A673 (cell line): ENCODE measurements around the gene MRPL34. TPM values are rescaled to one million over a fixed set of nuclear protein-coding genes. Genes with fewer than 3 reads are reported as not detected.
A peak's percentile ranks its signal among the peaks of the same experiment; 100 is the strongest.

Experiments
- BruUV-seq: library from RNA; stranded (reverse); fragments of 400-500 nt; replicated peaks from 2 replicates; lab custom pipeline; 2021; lab: Mats Ljungman, UMichigan
- CTCF ChIA-PET: fragments of 300-600 bp; sonication (Branson Sonifier 250); formaldehyde crosslinking; loops from one replicate; lab custom pipeline; 2022; ENCODE audit warnings: antibody characterized with exemption; lab: Charles Lee
- POLR2A ChIA-PET: fragments of 300-600 bp; sonication (Branson Sonifier 250); formaldehyde crosslinking; loops from one replicate; lab custom pipeline; 2022; ENCODE audit warnings: antibody characterized with exemption; ENCODE audit not compliant: low non-redundant PET; lab: Charles Lee
- DNase-seq: peaks from one replicate; pipeline ENCODE4 v3.0.0-alpha.2; 2015; ENCODE audit warnings: low spot score
- H3K27ac ChIP-seq: fragments of 200-600 bp; sonication (generic); 2 replicates; pipeline ENCODE4 v1.5.1; 2016; ENCODE audit warnings: mixed run types, low read depth, mild to moderate bottlenecking, mixed read lengths, antibody characterized with exemption, low read length; ENCODE audit not compliant: poor library complexity, severe bottlenecking
- H3K27me3 ChIP-seq: fragments of 200-600 bp; sonication (generic); replicated peaks from 2 replicates; pipeline ENCODE4 v1.6.1; 2017; ENCODE audit warnings: mixed run types, low read depth, mild to moderate bottlenecking, mixed read lengths, antibody characterized with exemption, low read length; ENCODE audit not compliant: insufficient read depth, poor library complexity
- H3K36me3 ChIP-seq: fragments of 200-600 bp; sonication (generic); 2 replicates; pipeline ENCODE4 v1.6.1; 2016; ENCODE audit warnings: mixed run types, mild to moderate bottlenecking, mixed read lengths, antibody characterized with exemption, low read length; ENCODE audit not compliant: insufficient read depth, poor library complexity, severe bottlenecking
- H3K4me1 ChIP-seq: fragments of 200-600 bp; sonication (generic); 2 replicates; pipeline ENCODE4 v1.6.1; 2017; ENCODE audit warnings: mixed run types, mild to moderate bottlenecking, mixed read lengths, antibody characterized with exemption, low read length; ENCODE audit not compliant: insufficient read depth, poor library complexity, severe bottlenecking
- H3K4me3 ChIP-seq: fragments of 200-600 bp; sonication (generic); 2 replicates; pipeline ENCODE4 v1.5.1; 2016; ENCODE audit warnings: low read depth, mixed run types, mild to moderate bottlenecking, mixed read lengths, low read length; ENCODE audit not compliant: poor library complexity, severe bottlenecking
- H3K9me3 ChIP-seq: fragments of 200-600 bp; sonication (generic); 2 replicates; pipeline ENCODE4 v1.6.1; 2016; ENCODE audit warnings: mixed run types, low read depth, mild to moderate bottlenecking, mixed read lengths, antibody characterized with exemption, low read length; ENCODE audit not compliant: poor library complexity, severe bottlenecking
- CTCF ChIP-seq: fragments of 300-800, 200-600 bp; sonication (generic); conservative IDR thresholded peaks from 2 replicates; pipeline ENCODE4 v1.5.1; 2017; ENCODE audit warnings: low read depth, mild to moderate bottlenecking, antibody characterized with exemption, low read length, moderate library complexity, mixed read lengths
- EZH2 ChIP-seq: fragments of 200-600 bp; sonication (generic); IDR thresholded peaks from 2 replicates; pipeline ENCODE4 v1.6.1; 2017; ENCODE audit warnings: borderline replicate concordance, low read depth, mild to moderate bottlenecking, mixed read lengths, antibody characterized with exemption, low read length; ENCODE audit not compliant: poor library complexity, severe bottlenecking
- intact Hi-C: fragments of 100-400 bp; cut with micrococcal nuclease; formaldehyde crosslinking; loops from one replicate; pipeline ENCODE4 v1.10.0; 2022; ENCODE audit not compliant: unreplicated experiment
- total RNA-seq: library from RNA; stranded (reverse); gene quantifications from 2 replicates; pipeline ENCODE4 v1.2.3, GENCODE V29; 2021

The MRPL34 gene
- total RNA-seq, 1 experiment from 2014 or later: 91.8 TPM

- BruUV-seq: no TSS peak
- Histone ChIP-seq H3K27ac (no peak overlapping the region), H3K9me3 (no peaks in the 10 kb centered on the region), H3K4me3 (no peak overlapping the region), H3K4me1 (no peaks in the 10 kb centered on the region), H3K36me3 (peaks cover 28% of the 10 kb centered on the region), H3K27me3 (no peaks in the 10 kb centered on the region)
- no peak for DNase-seq
- POLR2A ChIA-PET: interaction anchor here (0.7 kb wide), 1 partner anchor 21 kb away, joined by 5 read pairs; no protein-coding TSS in a partner anchor
- TF ChIP-seq EZH2 (no peak), CTCF (no peak)
- CTCF ChIA-PET: no interaction called here
- intact Hi-C loops: no loop called here
Measured at GRCh38 chr19:17275441-17276175, 30.1 kb upstream of the MRPL34 start.

GRCh38 chr19:17279436-17279835 is 26.2 kb upstream of the MRPL34 start:
- CTCF ChIA-PET: interaction anchor here (0.5 kb wide), 1 partner anchor 13 kb away, joined by 3 read pairs; no protein-coding TSS in a partner anchor
- Histone ChIP-seq H3K4me3 (no peak overlapping the region), H3K27me3 (no peaks in the 10 kb centered on the region), H3K36me3 (peaks cover 12% of the 10 kb centered on the region), H3K4me1 (peaks cover 4% of the 10 kb centered on the region), H3K27ac (no peak overlapping the region), H3K9me3 (no peaks in the 10 kb centered on the region)
- no peak for TF ChIP-seq EZH2
- TF ChIP-seq CTCF: no peak
- POLR2A ChIA-PET: no interaction called here
- intact Hi-C loops: no loop called here
- BruUV-seq: no TSS peak
- DNase-seq: no peak

GRCh38 chr19:17281391-17282304 is 24.0 kb upstream of the MRPL34 start, which contains the start of gene ANKLE1:
TSS of gene ANKLE1 (plus strand) at chr19:17281901. CDS start at chr19:17281921, 20 bp downstream.
- peak within 1 kb of the TSS; percentile 55 for H3K4me3 ChIP-seq
- peak; percentile 73 for DNase-seq
- TF ChIP-seq CTCF: no peak
- no peak for TF ChIP-seq EZH2
- peaks cover 4% of the 10 kb centered on the region for H3K4me1 ChIP-seq
- ChIA-PET CTCF (interaction anchor here (0.6 kb wide), 1 partner anchor 569 kb away, joined by 6 read pairs; no protein-coding TSS in a partner anchor), POLR2A (no interaction called here)
- no TSS peak for BruUV-seq
- no peaks in the 10 kb centered on the region for H3K9me3 ChIP-seq
- H3K27me3 ChIP-seq: no peaks in the 10 kb centered on the region
- H3K27ac ChIP-seq: peak within 1 kb of the TSS; percentile 29
- intact Hi-C loops: loop anchor here (2.0 to 10.0 kb wide), 3 partner anchors 77 to 507 kb away; no protein-coding TSS in a partner anchor
- peaks cover 4% of the 10 kb centered on the region for H3K36me3 ChIP-seq
